Suprapubic skin (tissue), 4 donors: ENCODE data around the gene IRF7.

Experiments
- EP300 ChIP-seq: sonication (generic); formaldehyde crosslinking; IDR thresholded peaks from one replicate; pipeline ENCODE4 v1.6.1; 2017; ENCODE audit warnings: antibody characterized with exemption
- POLR2A ChIP-seq, 2 donors: fragments of 450-650 bp; IDR thresholded peaks; one replicate each; pipeline ENCODE4 v1.6.1; 2017; ENCODE audit warnings: antibody characterized with exemption in 2 of 2, mild to moderate bottlenecking in 2 of 2, moderate library complexity in 2 of 2
- POLR2AphosphoS5 ChIP-seq, 3 donors: sonication (generic); formaldehyde crosslinking; IDR thresholded peaks; one replicate each; pipeline ENCODE4 v1.6.1; 2017; ENCODE audit warnings: antibody characterized with exemption in 3 of 3
- TF ChIP-seq, protein P1 (sequence below), 2 donors: fragments of 200-600 bp in 1 of 2; fragments of 450-650 bp in 1 of 2; sonication (generic) in 1 of 2; IDR thresholded peaks; one replicate each; pipeline ENCODE4 v1.5.1; 2016 to 2019; ENCODE audit warnings: antibody characterized with exemption in 2 of 2, mild to moderate bottlenecking in 1 of 2, moderate library complexity in 1 of 2

DNA sequence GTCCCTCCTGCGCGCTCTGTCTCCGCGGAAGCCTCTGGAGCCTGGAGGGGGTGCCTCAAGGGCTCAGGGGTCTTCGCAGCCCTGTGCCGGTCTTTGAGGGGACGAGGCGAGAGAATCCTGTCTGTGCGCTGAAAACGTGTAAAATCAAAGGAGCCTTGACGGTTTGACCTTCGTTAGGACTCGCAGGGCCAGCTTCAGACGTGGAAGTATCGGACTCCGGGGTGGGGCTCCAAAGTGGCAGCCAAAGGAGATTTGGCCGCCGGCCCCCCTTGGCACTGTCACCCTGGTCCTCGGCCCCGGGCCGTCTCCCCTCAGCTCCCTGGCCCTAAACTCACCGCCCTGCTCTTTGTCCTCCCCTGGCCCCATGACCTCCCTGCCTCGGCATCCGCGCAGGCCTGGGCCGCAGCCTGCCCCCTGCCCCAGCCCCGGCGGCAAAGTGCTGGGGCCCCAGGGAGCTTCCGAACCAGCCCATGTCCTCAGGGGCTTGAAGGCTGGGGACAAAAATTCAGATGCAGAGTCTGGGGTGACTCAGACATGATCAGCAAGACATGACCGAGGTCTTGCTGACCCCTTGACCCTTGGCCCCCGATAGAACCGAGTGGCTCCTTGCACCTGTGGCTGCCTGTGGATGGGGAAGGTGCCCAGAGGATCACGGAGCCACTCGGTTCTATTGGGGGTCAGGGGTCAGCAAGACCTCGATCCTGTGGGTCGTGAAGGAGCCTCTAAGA is 46.4 kb downstream of the IRF7 start:
- TF ChIP-seq, protein P1, sequence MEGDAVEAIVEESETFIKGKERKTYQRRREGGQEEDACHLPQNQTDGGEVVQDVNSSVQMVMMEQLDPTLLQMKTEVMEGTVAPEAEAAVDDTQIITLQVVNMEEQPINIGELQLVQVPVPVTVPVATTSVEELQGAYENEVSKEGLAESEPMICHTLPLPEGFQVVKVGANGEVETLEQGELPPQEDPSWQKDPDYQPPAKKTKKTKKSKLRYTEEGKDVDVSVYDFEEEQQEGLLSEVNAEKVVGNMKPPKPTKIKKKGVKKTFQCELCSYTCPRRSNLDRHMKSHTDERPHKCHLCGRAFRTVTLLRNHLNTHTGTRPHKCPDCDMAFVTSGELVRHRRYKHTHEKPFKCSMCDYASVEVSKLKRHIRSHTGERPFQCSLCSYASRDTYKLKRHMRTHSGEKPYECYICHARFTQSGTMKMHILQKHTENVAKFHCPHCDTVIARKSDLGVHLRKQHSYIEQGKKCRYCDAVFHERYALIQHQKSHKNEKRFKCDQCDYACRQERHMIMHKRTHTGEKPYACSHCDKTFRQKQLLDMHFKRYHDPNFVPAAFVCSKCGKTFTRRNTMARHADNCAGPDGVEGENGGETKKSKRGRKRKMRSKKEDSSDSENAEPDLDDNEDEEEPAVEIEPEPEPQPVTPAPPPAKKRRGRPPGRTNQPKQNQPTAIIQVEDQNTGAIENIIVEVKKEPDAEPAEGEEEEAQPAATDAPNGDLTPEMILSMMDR (IDR thresholded peaks at IDR 0.05), result no peak
- TF ChIP-seq POLR2A (IDR thresholded peaks at IDR 0.05) (no peak), EP300 (no peak), POLR2AphosphoS5 (IDR thresholded peaks at IDR 0.05) (no peak)
